GM12892 (cell line): ENCODE measurements around the gene LAMA5.

Experiments
- POLR2A ChIP-seq: IDR thresholded peaks from 2 replicates; pipeline ENCODE4 v1.6.1; 2011; ENCODE audit warnings: low read depth, low read length, control low read depth
- POLR2AphosphoS5 ChIP-seq: IDR thresholded peaks from 2 replicates; pipeline ENCODE4 v1.6.1; 2011; ENCODE audit warnings: low read depth, low read length, control low read depth

DNA sequence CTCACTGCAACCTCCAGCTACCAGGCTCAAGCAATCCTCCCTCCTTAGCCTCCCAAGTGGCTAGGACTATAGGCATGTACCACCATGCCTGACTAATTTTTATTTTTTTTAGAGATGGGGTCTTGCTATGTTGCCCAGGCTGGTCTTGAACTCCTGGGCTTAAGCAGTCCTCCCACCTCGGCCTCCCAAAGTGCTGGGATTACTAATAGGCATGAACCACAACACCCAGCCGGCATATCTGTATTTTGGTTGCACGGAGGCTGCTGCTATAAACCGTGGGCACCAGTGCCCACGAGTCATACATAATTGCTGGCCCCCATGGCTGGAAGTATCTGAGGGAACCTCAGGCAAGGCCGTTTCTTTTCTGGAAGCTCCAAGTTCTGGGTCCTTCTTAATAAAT is 82.7 kb downstream of the LAMA5 start:
- no peak for TF ChIP-seq POLR2AphosphoS5
- TF ChIP-seq POLR2A = no peak
